Hepatocyte (in vitro differentiated cells): ENCODE results near the gene DDX41.

Experiments
- CTCF ChIP-seq: fragments of 200-600 bp; sonication (generic); IDR thresholded peaks from 2 replicates; pipeline ENCODE4 v1.5.1; 2016; ENCODE audit warnings: antibody characterized with exemption, mild to moderate bottlenecking; ENCODE audit not compliant: poor library complexity
- EZH2 ChIP-seq: fragments of 200-600 bp; sonication (generic); IDR thresholded peaks from 2 replicates; pipeline ENCODE4 v1.6.1; 2016; ENCODE audit warnings: antibody characterized with exemption, mild to moderate bottlenecking, borderline replicate concordance
- EZH2phosphoT487 ChIP-seq: fragments of 200-600 bp; sonication (generic); IDR thresholded peaks from one replicate; pipeline ENCODE4 v1.6.1; 2018; ENCODE audit warnings: antibody characterized with exemption, mild to moderate bottlenecking, low read depth, moderate library complexity; ENCODE audit not compliant: unreplicated experiment, severe bottlenecking

GRCh38 chr5:177547736-177548135, 31.0 kb upstream of the DDX41 start:
- TF ChIP-seq CTCF (no peak), EZH2phosphoT487 (no peak), EZH2 (no peak)
